SJCRH30 (cell line): ENCODE data around the gene SLC35A1. TPM values are rescaled to one million over a fixed set of nuclear protein-coding genes. Genes with fewer than 3 reads are reported as not detected.

Experiments
- DNase-seq, 2 experiments: peaks; one replicate each; pipeline ENCODE4 v3.0.0-alpha.2; 2015 to 2020
- H3K27ac ChIP-seq: fragments of 250-450 bp; sonication (Bioruptor Pico); 2 replicates; pipeline ENCODE4 v1.5.1; 2020; ENCODE audit warnings: mild to moderate bottlenecking, moderate library complexity
- H3K27me3 ChIP-seq: fragments of 250-450 bp; sonication (Bioruptor Pico); 2 replicates; pipeline ENCODE4 v1.5.1; 2020; ENCODE audit warnings: mild to moderate bottlenecking, moderate library complexity
- H3K36me3 ChIP-seq: fragments of 250-450 bp; sonication (Bioruptor Pico); 2 replicates; pipeline ENCODE4 v1.5.1; 2020; ENCODE audit warnings: mild to moderate bottlenecking, moderate library complexity
- H3K4me1 ChIP-seq: fragments of 250-450 bp; sonication (Bioruptor Pico); 2 replicates; pipeline ENCODE4 v1.5.1; 2020; ENCODE audit warnings: mild to moderate bottlenecking, moderate library complexity
- H3K4me3 ChIP-seq: fragments of 250-450 bp; sonication (Bioruptor Pico); 2 replicates; pipeline ENCODE4 v1.5.1; 2020; ENCODE audit warnings: mild to moderate bottlenecking, moderate library complexity
- H3K9me3 ChIP-seq: fragments of 250-450 bp; sonication (Bioruptor Pico); replicated peaks from 2 replicates; pipeline ENCODE4 v1.5.1; 2020; ENCODE audit warnings: mild to moderate bottlenecking, moderate library complexity
- total RNA-seq: library from RNA; depleted of rRNA; stranded (reverse); fragments of >200 nt; shearing (Covaris generic); gene quantifications from 2 replicates; pipeline ENCODE4 v1.2.3, GENCODE V29; 2014

SLC35A1 gene
- total RNA-seq, 1 experiment from 2014 or later = 18.4 TPM

DNA sequence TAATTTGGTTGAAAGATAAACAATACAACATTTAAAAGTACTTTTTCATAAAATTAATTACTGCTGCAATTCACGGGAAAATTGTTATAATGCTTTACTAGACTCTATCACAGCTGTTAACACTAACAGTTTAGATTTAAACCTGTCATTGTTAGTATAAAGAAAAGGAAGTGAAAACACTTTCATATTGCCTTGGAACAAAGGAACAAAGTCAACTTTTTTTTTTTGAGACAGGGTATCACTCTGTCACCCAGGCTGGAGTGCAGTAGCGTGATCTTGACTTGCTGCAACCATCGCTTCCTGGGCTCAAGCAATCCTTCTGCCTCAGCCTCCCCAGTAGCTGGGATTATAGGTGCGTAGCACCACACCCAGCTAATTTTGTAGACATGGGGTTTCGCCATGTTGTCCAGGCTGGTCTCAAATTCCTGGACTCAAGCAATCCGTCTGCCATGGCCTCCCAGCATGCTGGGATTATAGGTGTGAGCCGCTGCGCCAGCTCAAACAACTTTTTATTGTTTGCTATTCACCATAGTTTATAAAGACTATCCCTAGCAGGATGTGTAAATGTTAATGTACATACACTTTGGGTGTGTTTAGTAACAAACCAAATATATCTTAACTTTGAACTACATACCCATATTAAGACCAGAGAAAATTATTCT lies 22.1 kb downstream of the SLC35A1 start:
- DNase-seq = no peak
- H3K4me3 ChIP-seq = no peak overlapping the region
- peaks cover 10% of the 10 kb centered on the region; the same call in 1 of the 2 replicates for H3K36me3 ChIP-seq
- no peaks in the 10 kb centered on the region for H3K9me3 ChIP-seq
- no peaks in the 10 kb centered on the region for H3K4me1 ChIP-seq
- no peak overlapping the region for H3K27ac ChIP-seq
- H3K27me3 ChIP-seq = no peaks in the 10 kb centered on the region

GRCh38 chr6:87498048-87498447 lies 25.3 kb downstream of the SLC35A1 start:
- Histone ChIP-seq H3K4me3 (no peak overlapping the region), H3K27me3 (no peaks in the 10 kb centered on the region), H3K9me3 (no peaks in the 10 kb centered on the region), H3K4me1 (no peaks in the 10 kb centered on the region), H3K36me3 (peaks cover 16% of the 10 kb centered on the region; the same call in 1 of the 2 replicates), H3K27ac (no peak overlapping the region)
- no peak for DNase-seq

- H3K4me1 ChIP-seq = no peaks in the 10 kb centered on the region
- no peak overlapping the region for H3K4me3 ChIP-seq
Observed at GRCh38 chr6:87501809-87502572, 29.2 kb downstream of the SLC35A1 start.

GRCh38 chr6:87504441-87504840 lies 31.7 kb downstream of the SLC35A1 start:
- Histone ChIP-seq H3K36me3 (peaks cover 35% of the 10 kb centered on the region), H3K4me1 (no peaks in the 10 kb centered on the region; the same call in 1 of the 2 replicates)

More at GRCh38 chr6:87501809-87502572, 29.2 kb downstream of the SLC35A1 start:
- Histone ChIP-seq H3K27ac (no peak overlapping the region), H3K36me3 (peaks cover 19% of the 10 kb centered on the region), H3K9me3 (no peaks in the 10 kb centered on the region), H3K27me3 (no peaks in the 10 kb centered on the region)
- no peak for DNase-seq

GRCh38 chr6:87514831-87515230 lies 42.1 kb downstream of the SLC35A1 start:
- H3K27ac ChIP-seq = no peak overlapping the region
- peaks cover 58% of the 10 kb centered on the region for H3K36me3 ChIP-seq
- no peak overlapping the region for H3K4me3 ChIP-seq
- no peaks in the 10 kb centered on the region for H3K4me1 ChIP-seq
- no peak for DNase-seq
- no peaks in the 10 kb centered on the region for H3K9me3 ChIP-seq
- no peaks in the 10 kb centered on the region for H3K27me3 ChIP-seq

More at GRCh38 chr6:87504441-87504840, 31.7 kb downstream of the SLC35A1 start:
- H3K27me3 ChIP-seq = no peaks in the 10 kb centered on the region
- no peaks in the 10 kb centered on the region for H3K9me3 ChIP-seq
- no peak for DNase-seq
- H3K27ac ChIP-seq = no peak overlapping the region
- H3K4me3 ChIP-seq = no peak overlapping the region

DNA sequence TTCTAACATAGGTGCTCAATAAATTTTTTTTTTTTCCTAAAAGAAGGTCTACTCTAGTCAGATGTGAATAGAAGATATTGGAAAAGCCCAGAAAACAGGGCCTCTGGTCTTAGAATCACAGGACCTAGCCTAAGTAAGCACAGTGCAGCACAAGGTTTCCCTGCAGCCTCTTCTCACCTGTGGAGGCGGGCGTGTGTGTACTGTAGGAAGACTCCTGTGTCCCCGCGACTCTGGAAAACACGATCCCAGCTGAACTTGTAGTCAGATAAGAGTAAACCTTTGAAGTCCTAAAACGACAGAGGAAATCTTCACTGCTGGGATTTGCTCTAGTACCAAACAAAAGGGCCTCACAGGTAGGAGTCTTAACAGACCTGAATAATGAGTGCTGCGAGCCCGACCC lies 45.7 kb downstream of the SLC35A1 start:
- Histone ChIP-seq H3K36me3 (peaks cover 44% of the 10 kb centered on the region), H3K27ac (no peak overlapping the region), H3K4me1 (peaks cover 11% of the 10 kb centered on the region)

GRCh38 chr6:87522686-87523085 lies 49.9 kb downstream of the SLC35A1 start:
- H3K4me1 ChIP-seq = peaks cover 11% of the 10 kb centered on the region

More for the DNA sequence above, 45.7 kb downstream of the SLC35A1 start:
- Histone ChIP-seq H3K27me3 (no peaks in the 10 kb centered on the region), H3K9me3 (no peaks in the 10 kb centered on the region), H3K4me3 (no peak overlapping the region)
- DNase-seq = no peak

GRCh38 chr6:87529221-87529620 lies 56.4 kb downstream of the SLC35A1 start:
- no peak overlapping the region for H3K4me3 ChIP-seq
- H3K27ac ChIP-seq = no peak overlapping the region
- peaks cover 24% of the 10 kb centered on the region for H3K36me3 ChIP-seq
- no peaks in the 10 kb centered on the region for H3K9me3 ChIP-seq
- H3K27me3 ChIP-seq = no peaks in the 10 kb centered on the region
- H3K4me1 ChIP-seq = no peaks in the 10 kb centered on the region
- DNase-seq = no peak

More at GRCh38 chr6:87522686-87523085, 49.9 kb downstream of the SLC35A1 start:
- H3K9me3 ChIP-seq = no peaks in the 10 kb centered on the region
- peaks cover 37% of the 10 kb centered on the region for H3K36me3 ChIP-seq
- H3K27ac ChIP-seq = peak overlapping the region; percentile 43
- DNase-seq = peak; percentile 42 to 74
- no peaks in the 10 kb centered on the region for H3K27me3 ChIP-seq
- H3K4me3 ChIP-seq = no peak overlapping the region

DNA sequence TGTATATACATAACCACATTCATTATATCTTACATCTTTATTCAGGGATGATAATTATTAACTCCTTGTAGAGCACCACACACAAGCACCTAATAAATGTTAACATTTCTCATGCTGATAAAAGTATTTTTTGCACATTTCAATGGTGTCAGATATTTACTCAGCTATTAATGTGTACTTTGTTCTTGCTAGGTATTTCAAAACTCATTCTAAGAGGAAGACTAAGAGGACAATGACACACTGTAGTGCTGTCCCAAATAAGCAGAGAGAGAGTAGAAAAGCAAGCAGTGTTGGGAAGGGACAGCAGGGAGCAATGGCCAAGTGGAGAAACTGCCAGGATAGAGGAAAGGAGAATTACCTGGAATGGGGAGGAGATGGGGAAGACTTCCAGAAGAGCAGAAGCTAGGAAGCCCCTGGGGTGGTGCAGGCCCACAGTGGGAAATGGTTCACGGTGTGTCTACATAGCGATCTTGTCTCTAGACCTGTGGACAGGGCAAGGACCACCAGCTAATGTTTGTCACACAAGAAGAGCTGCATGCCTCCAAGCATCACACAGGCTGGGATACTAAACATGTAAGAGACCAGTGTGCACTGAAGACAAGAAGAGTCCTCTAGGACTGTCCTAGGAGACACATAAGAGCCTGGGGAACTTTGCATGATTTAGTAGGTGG lies 61.7 kb downstream of the SLC35A1 start:
- no peaks in the 10 kb centered on the region for H3K4me1 ChIP-seq
- no peak for DNase-seq
- 0 out of 2 replicates have a peak, but pooled peaks cover 2% of the 10 kb centered on the region for H3K9me3 ChIP-seq
- H3K27ac ChIP-seq = no peak overlapping the region
- H3K27me3 ChIP-seq = no peaks in the 10 kb centered on the region
- H3K36me3 ChIP-seq = peaks cover 31% of the 10 kb centered on the region
- H3K4me3 ChIP-seq = no peak overlapping the region

- Histone ChIP-seq H3K27ac (no peak overlapping the region), H3K36me3 (peaks cover 39% of the 10 kb centered on the region), H3K9me3 (0 out of 2 replicates have a peak, but pooled peaks cover 2% of the 10 kb centered on the region), H3K27me3 (no peaks in the 10 kb centered on the region), H3K4me1 (no peaks in the 10 kb centered on the region), H3K4me3 (no peak overlapping the region)
- no peak for DNase-seq
Observed at GRCh38 chr6:87538510-87539260, 65.9 kb downstream of the SLC35A1 start.

- H3K27ac ChIP-seq = no peak overlapping the region
- no peak overlapping the region for H3K4me3 ChIP-seq
- DNase-seq = no peak
- H3K4me1 ChIP-seq = no peaks in the 10 kb centered on the region
- H3K27me3 ChIP-seq = no peaks in the 10 kb centered on the region
- H3K9me3 ChIP-seq = 0 out of 2 replicates have a peak, but pooled peaks cover 2% of the 10 kb centered on the region
- H3K36me3 ChIP-seq = peaks cover 40% of the 10 kb centered on the region
Observed at GRCh38 chr6:87539554-87539953, 66.8 kb downstream of the SLC35A1 start.

GRCh38 chr6:87540539-87540938 lies 67.8 kb downstream of the SLC35A1 start:
- H3K27me3 ChIP-seq = no peaks in the 10 kb centered on the region
- no peak overlapping the region for H3K4me3 ChIP-seq
- 0 out of 2 replicates have a peak, but pooled peaks cover 2% of the 10 kb centered on the region for H3K9me3 ChIP-seq
- peaks cover 42% of the 10 kb centered on the region for H3K36me3 ChIP-seq
- no peaks in the 10 kb centered on the region for H3K4me1 ChIP-seq
- no peak overlapping the region for H3K27ac ChIP-seq
- no peak for DNase-seq

DNA sequence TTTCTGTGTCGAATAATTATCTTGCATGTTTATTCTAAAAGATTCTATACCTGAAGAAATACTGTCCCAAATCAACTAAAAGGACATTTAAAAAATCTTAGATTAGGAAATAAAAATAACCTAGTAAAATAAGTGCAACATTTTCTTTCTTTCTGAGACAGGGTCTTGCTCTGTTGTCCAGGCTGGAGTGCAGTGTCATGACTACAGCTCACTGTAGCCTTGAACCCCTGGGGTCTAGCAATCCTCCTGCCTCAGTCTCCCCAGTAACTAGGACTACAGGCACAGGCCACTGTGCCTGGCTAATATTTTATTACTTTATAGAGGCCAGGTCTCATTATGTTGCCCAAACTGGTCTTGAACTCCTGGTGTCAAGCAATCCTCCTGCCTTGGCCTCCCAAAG lies 68.3 kb downstream of the SLC35A1 start:
- DNase-seq = no peak
- Histone ChIP-seq H3K36me3 (peaks cover 42% of the 10 kb centered on the region), H3K4me1 (no peaks in the 10 kb centered on the region), H3K4me3 (no peak overlapping the region), H3K27me3 (no peaks in the 10 kb centered on the region), H3K27ac (no peak overlapping the region), H3K9me3 (0 out of 2 replicates have a peak, but pooled peaks cover 2% of the 10 kb centered on the region)

DNA sequence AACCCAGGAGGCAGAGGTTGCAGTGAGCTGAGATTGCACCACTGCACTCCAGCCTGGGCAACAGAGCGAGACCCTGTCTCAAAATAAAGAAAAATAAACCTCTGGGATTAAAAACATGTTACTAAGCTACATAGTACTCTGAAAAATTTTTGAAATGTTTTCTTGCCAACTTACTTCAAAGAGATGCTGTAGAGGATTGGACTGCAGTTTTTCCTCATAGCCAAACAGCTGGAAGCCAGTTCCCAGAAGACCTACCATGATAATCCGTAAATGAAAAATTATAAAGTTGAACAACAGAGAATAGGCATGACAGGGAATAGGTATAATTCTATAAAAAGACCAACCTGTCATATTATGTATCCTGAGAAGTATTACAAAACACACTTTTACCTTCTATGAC lies 69.0 kb downstream of the SLC35A1 start:
- H3K4me3 ChIP-seq = no peak overlapping the region
- DNase-seq = no peak
- no peak overlapping the region for H3K27ac ChIP-seq
- no peaks in the 10 kb centered on the region for H3K4me1 ChIP-seq
- H3K27me3 ChIP-seq = no peaks in the 10 kb centered on the region
- peaks cover 43% of the 10 kb centered on the region for H3K36me3 ChIP-seq
- H3K9me3 ChIP-seq = 0 out of 2 replicates have a peak, but pooled peaks cover 2% of the 10 kb centered on the region
